HepG2 (cell line): ENCODE data around the gene APOL2. TPM values are rescaled to one million over a fixed set of nuclear protein-coding genes. Genes with fewer than 3 reads are reported as not detected.

ENCODE experiments used
- ATF5 ChIP-seq: sonication (generic); formaldehyde crosslinking; IDR thresholded peaks from 2 replicates; pipeline ENCODE4 v1.4.0; 2020; ENCODE audit warnings: mild to moderate bottlenecking, low read depth, missing genetic modification reagents
- FOXO1 ChIP-seq: sonication (generic); formaldehyde crosslinking; IDR thresholded peaks from 2 replicates; pipeline ENCODE4 v1.4.0; 2020; ENCODE audit warnings: missing genetic modification reagents
- GATA4 ChIP-seq: sonication (generic); IDR thresholded peaks from 2 replicates; pipeline ENCODE4 v1.6.1; 2016; ENCODE audit warnings: antibody characterized with exemption, low read depth, borderline replicate concordance
- HNF4A ChIP-seq: sonication (generic); formaldehyde crosslinking; IDR thresholded peaks from 2 replicates; pipeline ENCODE4 v1.4.0; 2020; ENCODE audit warnings: missing genetic modification reagents
- HNF4G ChIP-seq, 2 experiments: sonication (generic) in 1 of 2; formaldehyde crosslinking in 1 of 2; IDR thresholded peaks; 2 replicates each; pipeline versions ENCODE4 v1.4.0 to v1.6.1; 2011 to 2020; ENCODE audit warnings: borderline replicate concordance in 2 of 2, low read depth in 2 of 2, mild to moderate bottlenecking in 2 of 2, low read length in 1 of 2, missing genetic modification reagents in 1 of 2, moderate library complexity in 1 of 2
- IKZF4 ChIP-seq: sonication (generic); formaldehyde crosslinking; IDR thresholded peaks from 2 replicates; pipeline ENCODE4 v1.5.1; 2020; ENCODE audit warnings: borderline replicate concordance, mild to moderate bottlenecking, low read depth, missing genetic modification reagents; ENCODE audit errors: not compliant biosample characterization
- MXD1 ChIP-seq: sonication (generic); formaldehyde crosslinking; IDR thresholded peaks from 2 replicates; pipeline ENCODE4 v1.4.0; 2020; ENCODE audit warnings: mild to moderate bottlenecking, missing genetic modification reagents
- MYPOP ChIP-seq: sonication (generic); formaldehyde crosslinking; IDR thresholded peaks from 2 replicates; pipeline ENCODE4 v1.8.1; 2023; ENCODE audit warnings: mild to moderate bottlenecking, moderate library complexity, missing genetic modification reagents
- SMARCC2 ChIP-seq: fragments of 450-650 bp; IDR thresholded peaks from 2 replicates; pipeline ENCODE4 v1.6.1; 2017; ENCODE audit warnings: antibody characterized with exemption, mild to moderate bottlenecking
- SRY ChIP-seq: sonication (generic); formaldehyde crosslinking; IDR thresholded peaks from 2 replicates; pipeline ENCODE4 v1.8.0; 2022; ENCODE audit warnings: mild to moderate bottlenecking, missing genetic modification reagents
- ZKSCAN1 ChIP-seq: fragments of 150-350 bp; IDR thresholded peaks from 2 replicates; pipeline ENCODE4 v1.6.1; 2014; ENCODE audit warnings: low read length
- ZMYM3 ChIP-seq: sonication (generic); formaldehyde crosslinking; IDR thresholded peaks from 2 replicates; pipeline ENCODE4 v1.5.1; 2020; ENCODE audit warnings: mild to moderate bottlenecking, missing genetic modification reagents
- ZNF234 ChIP-seq: sonication (generic); formaldehyde crosslinking; conservative IDR thresholded peaks from 2 replicates; pipeline ENCODE4 v1.5.1; 2020; ENCODE audit warnings: mild to moderate bottlenecking, missing genetic modification reagents
- ZNF275 ChIP-seq: sonication (generic); formaldehyde crosslinking; IDR thresholded peaks from 2 replicates; pipeline ENCODE4 v1.8.0; 2022; ENCODE audit warnings: missing genetic modification reagents, mild to moderate bottlenecking, inconsistent platforms, borderline replicate concordance
- ZNF407 ChIP-seq: sonication (generic); formaldehyde crosslinking; IDR thresholded peaks from one replicate; pipeline ENCODE4 v1.5.1; 2020; ENCODE audit warnings: mild to moderate bottlenecking, missing genetic modification reagents; ENCODE audit errors: not compliant biosample characterization
- ZNF570 ChIP-seq: sonication (generic); formaldehyde crosslinking; IDR thresholded peaks from 2 replicates; pipeline ENCODE4 v1.4.0; 2020; ENCODE audit warnings: mild to moderate bottlenecking, missing genetic modification reagents, borderline replicate concordance
- ZNF589 ChIP-seq: sonication (generic); formaldehyde crosslinking; conservative IDR thresholded peaks from 2 replicates; pipeline ENCODE4 v1.8.0; 2022; ENCODE audit warnings: mild to moderate bottlenecking, moderate library complexity, missing genetic modification reagents
- ZNF761 ChIP-seq: sonication (generic); formaldehyde crosslinking; conservative IDR thresholded peaks from 2 replicates; pipeline ENCODE4 v1.4.0; 2020; ENCODE audit warnings: mild to moderate bottlenecking, missing genetic modification reagents
- polyA plus RNA-seq, 8 experiments: library from polyadenylated mRNA; depleted of rRNA in 3 of 8; stranded (reverse) in 7 of 8; unstranded in 1 of 8; fragments of >200 nt; fragmentation: Illumina TruSeq in 4 of 8; extraction: Trizol in 4 of 8; gene quantifications; 2 replicates each; pipeline versions ENCODE4 v1.2.1 to v1.2.3, GENCODE V29; 2011 to 2016; ENCODE audit warnings: low read depth in 4 of 8, missing spikeins in 1 of 8, mixed read lengths in 1 of 8; ENCODE audit not compliant: insufficient read depth in 1 of 8
- total RNA-seq, 5 experiments: library from RNA; depleted of rRNA; stranded (reverse); fragments of >200 nt; fragmentation: Illumina TruSeq; extraction: Trizol; gene quantifications; 2 replicates each; pipeline ENCODE4 v1.2.3, GENCODE V29; 2016; ENCODE audit warnings: low read depth in 1 of 5

APOL2 gene
- total and polyA plus RNA-seq, 2 of the 13 experiments (the other 11 are each of a cell fraction or from before 2014, with no cell fraction given): 28.7 to 51.2 TPM

GRCh38 chr22:36279219-36279666 lies 39.9 kb upstream of the APOL2 start (continued):
- TF ChIP-seq SMARCC2 (peak; percentile 81; the same call in 1 of the 2 replicates), ZNF570 (no peak), ZKSCAN1 (no peak), ATF5 (CRISPR knock-in tag) (no peak), MYPOP (CRISPR knock-in tag) (no peak), ZNF234 (CRISPR knock-in tag) (no peak), IKZF4 (CRISPR knock-in tag) (no peak), MXD1 (CRISPR knock-in tag) (no peak), ZNF589 (CRISPR knock-in tag) (no peak), ZNF761 (CRISPR knock-in tag) (0 out of 2 replicates have a peak, but pooled peaks have one; percentile 53), ZNF275 (CRISPR knock-in tag) (no peak), HNF4G (IDR thresholded peaks at IDR 0.05; ENCODE audit: borderline replicate concordance, low read depth, low read length) (peak; percentile 95), HNF4G (CRISPR knock-in tag; IDR thresholded peaks at IDR 0.05; ENCODE audit: borderline replicate concordance, low read depth) (peak; percentile 77), HNF4A (peak; percentile 97), ZNF407 (CRISPR knock-in tag) (no peak), FOXO1 (CRISPR knock-in tag) (peak; percentile 91), GATA4 (no peak; the same call in 1 of the 2 replicates), SRY (CRISPR knock-in tag) (no peak), ZMYM3 (CRISPR knock-in tag) (peak; percentile 34; the same call in 1 of the 2 replicates)
